Renal pelvis (tissue), 4 donors: ENCODE measurements around the gene KRT13. TPM values are rescaled to one million over a fixed set of nuclear protein-coding genes. Genes with fewer than 3 reads are reported as not detected.

Source experiments
- DNase-seq: peaks from one replicate; pipeline ENCODE4 v3.0.0-alpha.2; 2013
- polyA plus RNA-seq, 3 donors: library from polyadenylated mRNA; unstranded; fragments of 120-200 nt; gene quantifications; one replicate each; pipeline ENCODE4 v1.2.1, GENCODE V29; 2013; ENCODE audit not compliant: insufficient read length in 3 of 3

KRT13 gene
- polyA plus RNA-seq, 3 donors = 0.47 to 2.8 (median 1.4) TPM

GRCh38 chr17:41468346-41468745 lies 37.1 kb downstream of the KRT13 start:
- DNase-seq = no peak

GRCh38 chr17:41467561-41467960 lies 37.9 kb downstream of the KRT13 start:
- no peak for DNase-seq

- DNase-seq = no peak
Observed at GRCh38 chr17:41466988-41467387, 38.4 kb downstream of the KRT13 start, which contains the start of gene KRT32. KRT32 (minus strand) TSS chr17:41467386; CDS start chr17:41467325, 61 bp downstream.

GRCh38 chr17:41464682-41465081 lies 40.7 kb downstream of the KRT13 start:
- no peak for DNase-seq

- DNase-seq = no peak
Observed at GRCh38 chr17:41464173-41464572, 41.2 kb downstream of the KRT13 start.

- DNase-seq = no peak
Observed at GRCh38 chr17:41463746-41464145, 41.7 kb downstream of the KRT13 start.

GRCh38 chr17:41462705-41463104 lies 42.7 kb downstream of the KRT13 start:
- DNase-seq = no peak

GRCh38 chr17:41457676-41458075 lies 47.7 kb downstream of the KRT13 start:
- no peak for DNase-seq

GRCh38 chr17:41456204-41456603 lies 49.2 kb downstream of the KRT13 start:
- DNase-seq = no peak

- no peak for DNase-seq
Observed at GRCh38 chr17:41455236-41455635, 50.2 kb downstream of the KRT13 start.

- no peak for DNase-seq
Observed at GRCh38 chr17:41453066-41453465, 52.3 kb downstream of the KRT13 start.

- no peak for DNase-seq
Observed at GRCh38 chr17:41452281-41452680, 53.1 kb downstream of the KRT13 start.

GRCh38 chr17:41451154-41451728 lies 54.2 kb downstream of the KRT13 start:
- no peak for DNase-seq

Other genes with a start within 250 kb of the KRT13 start
- under 1 TPM in 2 of 3 donors, not detected in 1; 0.09 to 0.22 TPM for gene KRTAP9-6, start 240.2 kb downstream of the KRT13 start, polyA plus RNA-seq
- gene KRTAP9-7, start 229.9 kb downstream of the KRT13 start, polyA plus RNA-seq = not detected
- not detected for gene KRTAP29-1, start 202.8 kb downstream of the KRT13 start, polyA plus RNA-seq
- gene KRTAP16-1, start 196.3 kb downstream of the KRT13 start, polyA plus RNA-seq = not detected
- not detected for gene KRTAP17-1, start 189.9 kb downstream of the KRT13 start, polyA plus RNA-seq
- gene KRT33A, start 154.8 kb downstream of the KRT13 start, polyA plus RNA-seq = under 1 TPM in 1 of 3 donors, not detected in 2; 0.18 TPM
- not detected for gene KRT33B, start 135.8 kb downstream of the KRT13 start, polyA plus RNA-seq
- gene KRT34, start 123.3 kb downstream of the KRT13 start, polyA plus RNA-seq = not detected
- not detected for gene KRT31, start 108.0 kb downstream of the KRT13 start, polyA plus RNA-seq
- not detected for gene KRT37, start 81.0 kb downstream of the KRT13 start, polyA plus RNA-seq
- not detected for gene KRT38, start 64.6 kb downstream of the KRT13 start, polyA plus RNA-seq
- gene KRT32, start 38.2 kb downstream of the KRT13 start, polyA plus RNA-seq = not detected
- under 1 TPM in 1 of 3 donors, not detected in 2; 0.04 TPM for gene KRT35, start 24.5 kb downstream of the KRT13 start, polyA plus RNA-seq
- not detected for gene KRT36, start 15.7 kb downstream of the KRT13 start, polyA plus RNA-seq
- gene KRT15, start 13.3 kb upstream of the KRT13 start, polyA plus RNA-seq = 1 to 10 TPM; 1.3 to 3.1 (median 2.9) TPM
- gene KRT19, start 22.7 kb upstream of the KRT13 start, polyA plus RNA-seq = 100 to 1,000 TPM; 210 to 238 (median 223) TPM
- gene KRT9, start 66.4 kb upstream of the KRT13 start, polyA plus RNA-seq = not detected
- under 1 TPM in 2 of 3 donors, not detected in 1; 0.31 to 0.36 TPM for gene KRT14, start 81.3 kb upstream of the KRT13 start, polyA plus RNA-seq
- gene KRT16, start 107.2 kb upstream of the KRT13 start, polyA plus RNA-seq = not detected
- gene KRT17, start 119.0 kb upstream of the KRT13 start, polyA plus RNA-seq = 1 to 10 TPM; 1.6 to 4.8 (median 2.0) TPM
- 100 to 1,000 TPM; 651 to 702 (median 684) TPM for gene EIF1, start 183.3 kb upstream of the KRT13 start, polyA plus RNA-seq
- gene GAST, start 206.7 kb upstream of the KRT13 start, polyA plus RNA-seq = not detected
- gene HAP1, start 229.0 kb upstream of the KRT13 start, polyA plus RNA-seq = 1 to 10 TPM; 1.2 to 1.5 (median 1.3) TPM